ENCODE results near the gene ADAMTS18. TPM values are rescaled to one million over a fixed set of nuclear protein-coding genes. Genes with fewer than 3 reads are reported as not detected.
"Not testable (repeated sequence)": the region's sequence is repeated elsewhere in the genome, so short reads cannot be mapped to it uniquely, and the experiment has no call there.

ADAMTS18 gene
- total and polyA plus RNA-seq, 2 experiments from 2014 or later, result 2.7 to 5.5 TPM

DNA sequence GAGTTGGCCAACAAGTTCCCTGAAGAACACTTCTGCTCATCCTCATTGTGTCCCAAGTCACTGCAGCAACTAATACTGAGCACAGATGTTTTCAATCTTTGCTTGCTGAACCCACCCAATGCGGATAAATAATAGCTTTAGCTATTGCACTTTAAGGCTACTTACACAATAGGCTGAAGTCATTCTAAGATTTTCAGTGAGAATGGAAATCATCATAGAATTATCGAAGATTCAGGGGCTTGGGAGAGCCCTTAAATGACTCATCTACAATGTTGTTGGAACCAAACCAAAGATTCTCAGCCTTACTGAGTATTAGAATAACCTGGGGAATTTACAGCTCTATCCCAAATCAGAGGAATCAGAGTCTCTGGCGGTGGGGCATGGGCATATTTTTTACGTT, 184.4 kb downstream of the ADAMTS18 start:
- Histone ChIP-seq H3K27ac (no peak overlapping the region), H3K27me3 (no peaks in the 10 kb centered on the region), H2AFZ (no peak overlapping the region), H3K9me2 (replicated peaks; ENCODE audit: insufficient read depth) (no peaks in the 10 kb centered on the region), H3K4me3 (no peak overlapping the region), H3K36me3 (replicated peaks; ENCODE audit: insufficient read depth, low read depth) (no peaks in the 10 kb centered on the region), H4K20me1 (ENCODE audit: insufficient read depth, poor library complexity, severe bottlenecking) (no peaks in the 10 kb centered on the region), H3K9me3 (ENCODE audit: low read depth) (no peaks in the 10 kb centered on the region), H3K4me2 (no peak overlapping the region), H3K79me2 (no peaks in the 10 kb centered on the region), H3K4me1 (ENCODE audit: insufficient read depth) (no peaks in the 10 kb centered on the region)
- 82% methylated on average over 4 of the region's 4 CpGs for WGBS (ENCODE audit: low lambda C conversion rate, missing lambda C conversion rate)
- no peak for DNase-seq (ENCODE audit: low spot score)
- no peak for TF ChIP-seq EZH2phosphoT487 (IDR thresholded peaks at IDR 0.05; ENCODE audit: low read depth, severe bottlenecking, unreplicated experiment)
- no peak for TF ChIP-seq EZH2 (IDR thresholded peaks at IDR 0.05; ENCODE audit: borderline replicate concordance)
- TF ChIP-seq, protein P1, sequence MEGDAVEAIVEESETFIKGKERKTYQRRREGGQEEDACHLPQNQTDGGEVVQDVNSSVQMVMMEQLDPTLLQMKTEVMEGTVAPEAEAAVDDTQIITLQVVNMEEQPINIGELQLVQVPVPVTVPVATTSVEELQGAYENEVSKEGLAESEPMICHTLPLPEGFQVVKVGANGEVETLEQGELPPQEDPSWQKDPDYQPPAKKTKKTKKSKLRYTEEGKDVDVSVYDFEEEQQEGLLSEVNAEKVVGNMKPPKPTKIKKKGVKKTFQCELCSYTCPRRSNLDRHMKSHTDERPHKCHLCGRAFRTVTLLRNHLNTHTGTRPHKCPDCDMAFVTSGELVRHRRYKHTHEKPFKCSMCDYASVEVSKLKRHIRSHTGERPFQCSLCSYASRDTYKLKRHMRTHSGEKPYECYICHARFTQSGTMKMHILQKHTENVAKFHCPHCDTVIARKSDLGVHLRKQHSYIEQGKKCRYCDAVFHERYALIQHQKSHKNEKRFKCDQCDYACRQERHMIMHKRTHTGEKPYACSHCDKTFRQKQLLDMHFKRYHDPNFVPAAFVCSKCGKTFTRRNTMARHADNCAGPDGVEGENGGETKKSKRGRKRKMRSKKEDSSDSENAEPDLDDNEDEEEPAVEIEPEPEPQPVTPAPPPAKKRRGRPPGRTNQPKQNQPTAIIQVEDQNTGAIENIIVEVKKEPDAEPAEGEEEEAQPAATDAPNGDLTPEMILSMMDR (IDR thresholded peaks at IDR 0.05; ENCODE audit: poor library complexity), result no peak

DNA sequence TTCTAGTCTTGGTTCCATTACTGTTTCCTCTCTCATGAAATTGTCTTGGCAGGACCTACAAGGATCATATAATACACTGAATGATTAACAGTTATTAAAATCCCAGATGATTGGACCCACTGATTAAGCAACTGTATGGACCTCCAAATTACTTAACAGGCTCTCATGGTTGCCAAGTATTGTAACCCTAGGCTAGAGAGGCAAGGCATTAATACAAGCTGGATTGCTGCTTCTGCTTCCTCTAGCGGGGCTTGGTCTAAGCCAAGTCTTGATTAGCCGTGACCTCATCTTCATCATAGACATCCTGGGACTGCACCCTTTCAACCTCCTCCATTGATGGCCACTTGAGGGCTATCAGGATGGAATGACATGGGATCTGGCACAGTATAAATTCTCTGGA, 188.7 kb downstream of the ADAMTS18 start:
- Histone ChIP-seq H3K9me3 (ENCODE audit: low read depth) (no peaks in the 10 kb centered on the region), H4K20me1 (ENCODE audit: insufficient read depth, poor library complexity, severe bottlenecking) (no peaks in the 10 kb centered on the region), H3K9me2 (replicated peaks; ENCODE audit: insufficient read depth) (no peaks in the 10 kb centered on the region), H3K4me3 (no peak overlapping the region), H3K4me2 (no peak overlapping the region), H3K27me3 (no peaks in the 10 kb centered on the region), H3K79me2 (no peaks in the 10 kb centered on the region), H3K4me1 (ENCODE audit: insufficient read depth) (no peaks in the 10 kb centered on the region), H3K27ac (no peak overlapping the region), H3K36me3 (replicated peaks; ENCODE audit: insufficient read depth, low read depth) (no peaks in the 10 kb centered on the region), H2AFZ (no peak overlapping the region)
- WGBS (ENCODE audit: low lambda C conversion rate, missing lambda C conversion rate), result 97% methylated on average over 2 of the region's 2 CpGs
- TF ChIP-seq EZH2 (IDR thresholded peaks at IDR 0.05; ENCODE audit: borderline replicate concordance) (no peak), EZH2phosphoT487 (IDR thresholded peaks at IDR 0.05; ENCODE audit: low read depth, severe bottlenecking, unreplicated experiment) (no peak)
- TF ChIP-seq, protein P1 (IDR thresholded peaks at IDR 0.05; ENCODE audit: poor library complexity), result no peak
- no peak for DNase-seq (ENCODE audit: low spot score)

DNA sequence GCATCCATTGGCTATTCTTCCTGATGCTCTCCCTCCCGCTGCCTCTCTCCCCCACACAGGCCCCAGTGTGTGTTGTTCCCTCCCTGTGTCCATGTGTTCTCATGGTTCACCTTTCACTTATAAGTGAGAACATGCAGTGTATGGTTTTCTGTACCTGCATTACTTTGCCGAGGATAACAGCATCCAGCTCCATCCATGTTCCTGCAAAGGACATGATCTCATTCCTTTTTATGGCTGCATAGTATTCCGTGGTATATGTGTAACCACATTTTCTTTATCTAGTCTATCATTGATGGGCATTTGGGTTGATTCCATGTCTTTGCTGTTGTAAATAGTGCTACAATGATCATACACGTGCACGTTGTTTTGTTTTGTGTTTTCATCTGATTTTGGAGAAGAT, 192.4 kb downstream of the ADAMTS18 start:
- H3K4me1 ChIP-seq (ENCODE audit: insufficient read depth); DNase-seq (ENCODE audit: low spot score); H3K79me2 ChIP-seq; H3K9me2 ChIP-seq (replicated peaks; ENCODE audit: insufficient read depth); H2AFZ ChIP-seq; H3K27me3 ChIP-seq; H4K20me1 ChIP-seq (ENCODE audit: insufficient read depth, poor library complexity, severe bottlenecking); H3K4me3 ChIP-seq; H3K36me3 ChIP-seq (replicated peaks; ENCODE audit: insufficient read depth, low read depth); H3K4me2 ChIP-seq; H3K9me3 ChIP-seq (ENCODE audit: low read depth); H3K27ac ChIP-seq: not testable (repeated sequence)
- 91% methylated on average over 5 of the region's 5 CpGs for WGBS (ENCODE audit: low lambda C conversion rate, missing lambda C conversion rate)

DNA sequence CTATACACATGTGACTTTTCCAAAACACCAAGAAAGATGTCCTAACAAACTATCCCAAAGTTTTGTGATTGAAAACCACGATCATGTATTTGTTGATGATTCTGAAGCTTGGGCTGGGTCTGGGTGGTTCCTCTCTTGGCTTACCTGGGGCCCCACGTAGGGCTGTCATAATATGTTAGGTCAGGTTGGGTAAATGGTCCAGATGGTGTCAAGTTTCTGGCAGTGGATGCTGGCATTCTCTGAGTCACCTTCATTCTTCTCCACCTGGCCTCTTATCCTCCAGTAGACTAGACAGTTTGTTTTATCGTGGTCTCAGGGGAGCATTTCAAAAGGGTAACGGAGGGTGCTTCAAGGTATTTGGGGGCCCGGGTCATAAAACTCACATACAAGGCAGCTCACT, 196.2 kb downstream of the ADAMTS18 start:
- no peaks in the 10 kb centered on the region for H3K9me2 ChIP-seq (replicated peaks; ENCODE audit: insufficient read depth)
- H3K4me1 ChIP-seq (ENCODE audit: insufficient read depth), result no peaks in the 10 kb centered on the region
- no peaks in the 10 kb centered on the region for H3K27me3 ChIP-seq
- no peak overlapping the region for H3K4me2 ChIP-seq
- no peaks in the 10 kb centered on the region for H3K36me3 ChIP-seq (replicated peaks; ENCODE audit: insufficient read depth, low read depth)
- no peak overlapping the region for H3K27ac ChIP-seq
- H2AFZ ChIP-seq, result no peak overlapping the region
- no peaks in the 10 kb centered on the region for H3K9me3 ChIP-seq (ENCODE audit: low read depth)
- no peak for DNase-seq (ENCODE audit: low spot score)
- WGBS (ENCODE audit: low lambda C conversion rate, missing lambda C conversion rate), result 77% methylated on average over 5 of the region's 5 CpGs
- no peaks in the 10 kb centered on the region for H4K20me1 ChIP-seq (ENCODE audit: insufficient read depth, poor library complexity, severe bottlenecking)
- TF ChIP-seq EZH2phosphoT487 (IDR thresholded peaks at IDR 0.05; ENCODE audit: low read depth, severe bottlenecking, unreplicated experiment) (no peak), EZH2 (IDR thresholded peaks at IDR 0.05; ENCODE audit: borderline replicate concordance) (no peak)
- TF ChIP-seq, protein P1 (IDR thresholded peaks at IDR 0.05; ENCODE audit: poor library complexity), result no peak
- H3K4me3 ChIP-seq, result no peak overlapping the region
- H3K79me2 ChIP-seq, result no peaks in the 10 kb centered on the region

Data from hepatocyte (in vitro differentiated cells).